ENCODE results near the gene SPAAR. TPM values are rescaled to one million over a fixed set of nuclear protein-coding genes. Genes with fewer than 3 reads are reported as not detected.
A peak's percentile ranks its signal among the peaks of the same experiment; 100 is the strongest.

The SPAAR gene
- total RNA-seq, 1 donor from 2014 or later: 0.83 TPM

- no peak for DNase-seq (ENCODE audit: low spot score)
Measured at GRCh38 chr9:35948451-35948850, 39.2 kb downstream of the SPAAR start.

- no peak for DNase-seq (ENCODE audit: low spot score)
Measured at GRCh38 chr9:35948901-35949318, 39.6 kb downstream of the SPAAR start.

- no peak for DNase-seq (ENCODE audit: low spot score)
Measured at GRCh38 chr9:35951736-35952135, 42.4 kb downstream of the SPAAR start.

- DNase-seq (ENCODE audit: low spot score): no peak
Measured at GRCh38 chr9:35952526-35953191, 43.4 kb downstream of the SPAAR start.

GRCh38 chr9:35954942-35955546, 45.8 kb downstream of the SPAAR start:
- peak; percentile 64 for DNase-seq (ENCODE audit: low spot score)

- no peak for DNase-seq (ENCODE audit: low spot score)
Measured at GRCh38 chr9:35956651-35957050, 47.4 kb downstream of the SPAAR start.

GRCh38 chr9:35958104-35958837, 49.0 kb downstream of the SPAAR start, which contains the start of gene OR2S2:
Gene OR2S2 (minus strand): TSS chr9:35958154. CDS start chr9:35958098, 56 bp downstream.
- DNase-seq (ENCODE audit: low spot score): no peak

GRCh38 chr9:35960039-35960655, 50.9 kb downstream of the SPAAR start:
- DNase-seq (ENCODE audit: low spot score): no peak

Other genes with a start within 250 kb of the SPAAR start
- gene ARHGEF39, start 244.3 kb upstream of the SPAAR start, total RNA-seq: 6.4 TPM
- 777 TPM for gene CA9, start 235.6 kb upstream of the SPAAR start, total RNA-seq
- gene TPM2, start 219.6 kb upstream of the SPAAR start, total RNA-seq: 1,716 TPM
- 482 TPM for gene TLN1, start 177.3 kb upstream of the SPAAR start, total RNA-seq
- gene CREB3, start 176.8 kb upstream of the SPAAR start, total RNA-seq: 48.1 TPM
- gene GBA2, start 160.3 kb upstream of the SPAAR start, total RNA-seq: 161 TPM
- gene RGP1, start 160.2 kb upstream of the SPAAR start, total RNA-seq: 36.6 TPM
- 1.1 TPM for gene MSMP, start 155.2 kb upstream of the SPAAR start, total RNA-seq
- gene NPR2, start 117.9 kb upstream of the SPAAR start, total RNA-seq: 22.0 TPM
- 4.6 TPM for gene SPAG8, start 97.2 kb upstream of the SPAAR start, total RNA-seq
- gene HINT2, start 94.4 kb upstream of the SPAAR start, total RNA-seq: 30.7 TPM
- gene FAM221B, start 80.8 kb upstream of the SPAAR start, total RNA-seq: not detected
- 36.2 TPM for gene TMEM8B, start 80.3 kb upstream of the SPAAR start, total RNA-seq
- not detected for gene OR13J1, start 39.1 kb upstream of the SPAAR start, total RNA-seq
- gene HRCT1, start 3.3 kb upstream of the SPAAR start, total RNA-seq: 2.0 TPM
- gene OR2S2, start 48.7 kb downstream of the SPAAR start, total RNA-seq: not detected
- 11.3 TPM for gene RECK, start 127.4 kb downstream of the SPAAR start, total RNA-seq
- 17.0 TPM for gene GLIPR2, start 227.2 kb downstream of the SPAAR start, total RNA-seq